CD8-positive, alpha-beta memory T cell (primary cell): ENCODE measurements around the gene CDC25C. TPM values are rescaled to one million over a fixed set of nuclear protein-coding genes. Genes with fewer than 3 reads are reported as not detected.
"Not testable (repeated sequence)": the region's sequence is repeated elsewhere in the genome, so short reads cannot be mapped to it uniquely, and the experiment has no call there.

Experiments used
- CTCF ChIA-PET: fragments of 350-600 bp; sonication (Branson Sonifier 250); formaldehyde crosslinking; loops from one replicate; lab custom pipeline; 2021; ENCODE audit warnings: antibody characterized with exemption; lab: Charles Lee
- POLR2A ChIA-PET: fragments of 350-600 bp; sonication (Branson Sonifier 250); formaldehyde crosslinking; loops from one replicate; lab custom pipeline; 2021; ENCODE audit warnings: antibody characterized with exemption; lab: Charles Lee
- DNase-seq, 5 donors: peaks; one replicate each; pipeline versions ENCODE4 v3.0.0 to v3.0.0-alpha.2; 2020 to 2022; ENCODE audit warnings: mixed read lengths in 1 of 5
- H3K27ac ChIP-seq: one replicate; pipeline ENCODE4 v1.7.0; 2013; ENCODE audit warnings: low read depth, mild to moderate bottlenecking, low read length, moderate library complexity
- H3K27me3 ChIP-seq: 2 replicates; pipeline ENCODE4 v1.7.0; 2013; ENCODE audit warnings: low read length, mild to moderate bottlenecking; ENCODE audit not compliant: insufficient read depth, poor library complexity, severe bottlenecking
- H3K36me3 ChIP-seq: 2 replicates; pipeline ENCODE4 v1.7.0; 2013; ENCODE audit warnings: mild to moderate bottlenecking, low read length, moderate library complexity; ENCODE audit not compliant: insufficient read depth
- H3K4me1 ChIP-seq: 2 replicates; pipeline ENCODE4 v1.7.0; 2013; ENCODE audit warnings: mild to moderate bottlenecking, low read length, moderate library complexity; ENCODE audit not compliant: insufficient read depth
- H3K4me3 ChIP-seq: 2 replicates; pipeline ENCODE4 v1.7.0; 2013; ENCODE audit warnings: mild to moderate bottlenecking, low read length
- H3K9me3 ChIP-seq: 2 replicates; pipeline ENCODE4 v1.7.0; 2013; ENCODE audit warnings: mild to moderate bottlenecking, low read length
- H3K27ac Mint-ChIP-seq, 8 donors: one replicate each; pipeline ENCODE4 v1.8.0; 2020 to 2021; ENCODE audit warnings: mixed read lengths in 8 of 8, mild to moderate bottlenecking in 6 of 8, inconsistent platforms in 3 of 8, moderate library complexity in 3 of 8
- H3K27me3 Mint-ChIP-seq, 2 donors: one replicate each; pipeline ENCODE4 v1.8.0; 2020 to 2021; ENCODE audit warnings: mixed read lengths in 2 of 2, mild to moderate bottlenecking in 1 of 2, moderate library complexity in 1 of 2
- H3K36me3 Mint-ChIP-seq, 3 donors: one replicate each; pipeline ENCODE4 v1.8.0; 2020 to 2021; ENCODE audit warnings: mixed read lengths in 3 of 3, inconsistent platforms in 1 of 3, mild to moderate bottlenecking in 1 of 3
- H3K4me1 Mint-ChIP-seq, 3 donors: one replicate each; pipeline ENCODE4 v1.8.0; 2020 to 2021; ENCODE audit warnings: mixed read lengths in 3 of 3, inconsistent platforms in 1 of 3, mild to moderate bottlenecking in 1 of 3
- H3K4me3 Mint-ChIP-seq, 7 donors: one replicate each; pipeline ENCODE4 v1.8.0; 2020 to 2021; ENCODE audit warnings: mixed read lengths in 7 of 7, mild to moderate bottlenecking in 6 of 7, moderate library complexity in 4 of 7, inconsistent platforms in 2 of 7
- H3K9me3 Mint-ChIP-seq, 5 donors: one replicate each; pipeline ENCODE4 v1.8.0; 2020 to 2022; ENCODE audit warnings: mixed read lengths in 5 of 5, mild to moderate bottlenecking in 3 of 5, moderate library complexity in 2 of 5, inconsistent platforms in 1 of 5
- polyA plus RNA-seq: library from polyadenylated mRNA; unstranded; fragments of 300-500 nt; fragmentation: Illumina TruSeq; gene quantifications from one replicate; pipeline ENCODE4 v1.2.3, GENCODE V29; 2021
- total RNA-seq, 2 experiments: library from RNA; stranded (reverse); gene quantifications; one replicate each; pipeline ENCODE4 v1.2.3, GENCODE V29; 2021

The CDC25C gene
- total and polyA plus RNA-seq, 3 experiments from 2014 or later, result 4.3 to 5.3 TPM; not detected in 1

DNA sequence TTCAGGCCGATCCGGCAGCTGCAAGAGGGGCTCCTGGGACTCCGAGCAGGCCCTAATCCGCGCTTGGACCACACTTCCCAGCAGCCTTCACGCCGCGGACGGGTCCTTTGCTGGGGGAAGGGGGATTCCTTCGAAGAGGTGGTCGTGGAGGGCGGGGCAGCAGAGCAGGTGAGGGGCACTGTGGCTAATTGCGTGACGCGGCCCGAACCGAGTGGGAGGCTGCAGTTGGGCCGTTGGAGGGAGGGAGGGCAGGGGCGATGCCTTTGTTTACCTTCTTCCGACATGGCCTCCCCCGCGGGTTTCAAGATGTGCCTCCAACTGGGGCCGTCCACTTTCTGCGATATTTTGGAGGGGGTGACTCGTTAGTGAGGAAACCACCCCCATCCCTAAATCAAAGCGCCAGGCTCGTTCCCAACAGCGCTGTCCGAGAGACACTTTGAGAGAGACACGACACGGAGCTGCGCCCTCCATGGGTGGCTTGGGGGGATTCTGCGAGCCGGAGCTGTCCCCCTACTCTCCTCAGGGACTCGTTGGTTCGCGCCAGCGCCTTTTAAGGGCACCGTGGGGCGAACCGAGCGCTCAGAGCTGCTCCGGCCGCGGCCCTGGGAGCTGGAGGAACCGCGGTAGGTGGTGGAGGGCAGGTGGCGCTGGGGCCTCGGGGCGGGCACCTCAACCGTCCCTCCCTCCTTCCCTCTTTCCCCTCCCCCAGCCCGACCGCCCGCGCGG lies 6.2 kb upstream of the CDC25C start, which contains the start of gene FAM53C:
Gene FAM53C (plus strand): TSS at position 582 of the 726 bp plus-strand sequence. CDS start 3,070 bp downstream, outside the sequence.
- H3K36me3 Mint-ChIP-seq, result peaks cover 0 to 22% (median 2%) of the 10 kb centered on the region in 3 donors
- ChIA-PET CTCF (interaction anchor here (1.4 to 14.3 kb wide), 2 partner anchors 13 to 127 kb away, joined by 4 to 266 read pairs; partner anchors contain the start of genes EGR1 and KDM3B), POLR2A (interaction anchor here (0.6 to 7.4 kb wide), 5 partner anchors 15 to 205 kb away, joined by 3 to 120 read pairs (median 4); partner anchors contain the start of genes EGR1, ETF1, KDM3B and KIF20A)
- H3K27ac Mint-ChIP-seq, result peak within 1 kb of the TSS; percentile 95 to 100 (median 99)
- H3K4me3 Mint-ChIP-seq, result peak within 1 kb of the TSS; percentile 91 to 99 (median 94)
- H3K9me3 Mint-ChIP-seq, result no peaks in the 10 kb centered on the region
- peaks cover 31% of the 10 kb centered on the region for H3K4me1 ChIP-seq
- peaks cover 0 to 2% of the 10 kb centered on the region in 2 donors for H3K27me3 Mint-ChIP-seq
- peaks cover 36 to 42% (median 41%) of the 10 kb centered on the region in 3 donors for H3K4me1 Mint-ChIP-seq
- no peaks in the 10 kb centered on the region for H3K9me3 ChIP-seq
- DNase-seq, result peak; percentile 83 to 95 (median 91)
- H3K27me3 ChIP-seq, result no peaks in the 10 kb centered on the region
- H3K4me3 ChIP-seq, result peak within 1 kb of the TSS; percentile 70
- H3K27ac ChIP-seq, result peak within 1 kb of the TSS; percentile 85
- H3K36me3 ChIP-seq, result peaks cover 8% of the 10 kb centered on the region

DNA sequence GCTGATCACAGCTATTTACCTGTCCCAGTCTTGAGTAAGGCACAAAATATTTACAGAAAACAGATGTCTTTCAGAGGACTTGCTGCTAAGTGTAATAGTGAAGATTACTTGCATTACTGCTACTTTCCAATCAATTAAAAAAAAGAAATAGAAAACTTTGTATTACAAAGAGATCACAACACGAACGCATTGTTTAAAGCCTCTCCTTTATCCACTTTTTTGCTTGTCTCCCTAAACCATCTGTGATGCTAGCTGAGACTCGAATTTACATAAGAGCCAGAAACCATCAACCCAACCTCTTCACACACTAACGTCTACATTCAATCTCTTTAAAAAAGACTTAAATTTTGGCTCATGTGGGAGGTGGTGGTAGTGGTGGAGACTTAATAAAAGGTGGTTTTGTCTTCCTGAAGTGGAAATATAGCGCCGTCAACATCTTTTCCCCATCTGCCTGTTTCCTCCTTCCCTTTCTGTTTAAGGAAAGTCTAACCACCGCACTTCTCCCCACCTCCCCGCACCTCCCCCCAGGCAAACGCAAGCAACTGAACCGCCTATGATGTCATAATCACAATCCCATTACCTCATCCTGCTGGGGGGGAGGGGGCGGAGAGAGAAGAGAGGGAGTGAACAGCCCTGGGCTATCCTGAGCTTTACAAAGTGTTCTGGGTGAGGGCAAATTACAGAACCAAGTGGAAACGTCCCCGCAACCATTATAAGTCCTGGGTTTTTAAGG lies 5.5 kb upstream of the CDC25C start:
- H3K4me3 ChIP-seq, result peak overlapping the region; percentile 70
- peak overlapping the region; percentile 88 to 99 (median 94) for H3K4me3 Mint-ChIP-seq
- POLR2A ChIA-PET, result interaction anchor here (1.4 to 7.4 kb wide), 3 partner anchors 15 to 206 kb away, joined by 3 to 120 read pairs (median 8); partner anchors contain the start of genes EGR1, ETF1 and KDM3B

DNA sequence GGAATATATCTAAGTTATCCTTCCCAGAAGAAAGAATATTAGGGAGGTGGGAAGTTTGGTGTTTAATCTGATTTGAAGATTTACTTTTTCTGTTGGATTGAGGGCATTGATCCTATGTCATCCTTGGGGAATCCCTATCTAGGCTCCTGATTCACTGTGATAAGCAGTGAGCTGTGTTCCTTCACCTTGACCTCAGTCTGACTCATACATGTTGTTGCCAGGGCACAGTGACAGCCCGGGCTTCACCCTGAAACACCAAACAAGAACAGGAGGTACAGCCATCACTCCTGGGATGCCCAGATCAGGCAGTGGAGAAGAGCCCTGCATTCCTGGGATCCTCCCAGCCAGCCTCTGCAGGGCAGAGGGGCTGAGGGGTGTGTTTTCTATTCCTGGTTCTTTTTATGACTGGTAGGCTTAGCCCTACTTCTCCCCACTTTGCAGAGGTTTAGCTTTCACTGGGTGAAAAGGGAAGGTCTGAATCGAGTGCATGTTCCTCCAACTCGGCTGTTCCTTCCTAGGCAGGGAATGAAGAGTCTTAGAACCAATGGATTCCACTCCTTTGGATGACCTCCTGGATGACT lies 3.4 kb upstream of the CDC25C start:
- Mint-ChIP-seq H3K4me3 (peak overlapping the region in 3 of 7 donors; percentile 29 to 71 (median 66)), H3K4me1 (peaks cover 32 to 41% (median 41%) of the 10 kb centered on the region in 3 donors)
- H3K4me3 ChIP-seq, result no peak overlapping the region

More for the DNA sequence above, 5.5 kb upstream of the CDC25C start:
- peak in 3 of 5 donors; percentile 63 to 85 (median 68) for DNase-seq
- Mint-ChIP-seq H3K9me3 (no peaks in the 10 kb centered on the region), H3K27me3 (peaks cover 0 to 2% of the 10 kb centered on the region in 2 donors), H3K36me3 (peaks cover 0 to 22% (median 2%) of the 10 kb centered on the region in 3 donors), H3K4me1 (peaks cover 38 to 44% (median 43%) of the 10 kb centered on the region in 3 donors), H3K27ac (peak overlapping the region; percentile 95 to 100 (median 99))
- CTCF ChIA-PET, result interaction anchor here (14.3 kb wide), 1 partner anchor 14 kb away, joined by 266 read pairs; the partner anchor contains the start of gene KDM3B
- H3K27ac ChIP-seq, result peak overlapping the region; percentile 85
- peaks cover 31% of the 10 kb centered on the region for H3K4me1 ChIP-seq
- H3K27me3 ChIP-seq, result no peaks in the 10 kb centered on the region
- peaks cover 8% of the 10 kb centered on the region for H3K36me3 ChIP-seq
- no peaks in the 10 kb centered on the region for H3K9me3 ChIP-seq

DNA sequence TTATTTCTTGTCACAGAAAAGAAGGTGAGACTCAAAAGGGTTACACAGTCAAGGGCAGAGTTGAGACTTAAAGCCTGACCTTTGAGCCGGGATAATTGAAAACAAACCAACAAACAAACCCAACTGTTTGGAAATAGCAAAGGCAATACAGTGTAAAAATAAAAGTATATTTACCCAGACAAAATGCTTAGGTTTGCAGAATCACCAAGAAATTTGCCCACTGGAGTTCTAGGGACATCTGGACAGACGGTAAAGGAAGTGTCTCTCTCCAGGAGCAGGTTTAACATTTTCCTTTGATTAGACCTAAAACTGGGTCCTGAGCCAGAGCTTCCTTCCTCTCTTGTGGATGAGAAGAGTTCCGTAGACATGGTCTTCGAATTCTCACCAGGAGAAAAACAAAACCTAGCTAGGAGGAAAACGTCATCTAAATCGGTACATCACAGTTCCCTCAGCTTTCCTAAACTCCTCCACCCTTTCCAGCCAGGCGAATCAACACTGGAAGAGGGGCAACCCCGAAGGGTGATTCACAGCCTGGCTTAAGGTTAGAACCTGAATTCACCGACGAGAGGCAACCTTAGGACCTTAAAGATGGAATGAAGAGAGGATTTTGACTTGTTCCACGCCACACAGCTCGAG lies 673 bp downstream of the CDC25C start:
- Histone ChIP-seq H3K4me3 (peak overlapping the region; percentile 69), H3K27ac (peak overlapping the region; percentile 45), H3K4me1 (peaks cover 6% of the 10 kb centered on the region), H3K9me3 (no peaks in the 10 kb centered on the region), H3K27me3 (no peaks in the 10 kb centered on the region), H3K36me3 (no peaks in the 10 kb centered on the region)
- H3K9me3 Mint-ChIP-seq, result no peaks in the 10 kb centered on the region
- peak overlapping the region; percentile 79 to 91 (median 86) for H3K4me3 Mint-ChIP-seq
- H3K36me3 Mint-ChIP-seq, result peaks cover 0 to 2% (median 0%) of the 10 kb centered on the region in 3 donors
- no peak for DNase-seq
- H3K27me3 Mint-ChIP-seq, result no peaks in the 10 kb centered on the region
- CTCF ChIA-PET, result interaction anchor here (1.3 to 14.3 kb wide), 2 partner anchors 20 to 98 kb away, joined by 3 to 266 read pairs; partner anchors contain the start of gene KDM3B
- POLR2A ChIA-PET, result interaction anchor here (0.7 to 1.9 kb wide), 4 partner anchors 22 to 133 kb away, joined by 3 to 25 read pairs (median 4); partner anchors contain the start of gene KDM3B
- H3K27ac Mint-ChIP-seq, result peak overlapping the region in 3 of 8 donors; percentile 54 to 70 (median 57)
- H3K4me1 Mint-ChIP-seq, result peaks cover 12 to 19% (median 18%) of the 10 kb centered on the region in 3 donors

More for the DNA sequence above, 3.4 kb upstream of the CDC25C start:
- Mint-ChIP-seq H3K36me3 (peaks cover 0 to 10% (median 0%) of the 10 kb centered on the region in 3 donors), H3K27me3 (peaks cover 0 to 2% of the 10 kb centered on the region in 2 donors), H3K27ac (peak overlapping the region in 2 of 8 donors; percentile 17 to 33), H3K9me3 (no peaks in the 10 kb centered on the region)
- no peak for DNase-seq
- no peaks in the 10 kb centered on the region for H3K36me3 ChIP-seq
- no peak overlapping the region for H3K27ac ChIP-seq
- H3K4me1 ChIP-seq, result peaks cover 32% of the 10 kb centered on the region
- no peaks in the 10 kb centered on the region for H3K27me3 ChIP-seq
- H3K9me3 ChIP-seq, result no peaks in the 10 kb centered on the region
- CTCF ChIA-PET, result interaction anchor here (14.3 kb wide), 1 partner anchor 16 kb away, joined by 266 read pairs; the partner anchor contains the start of gene KDM3B
- POLR2A ChIA-PET, result interaction anchor here (0.6 to 7.4 kb wide), 3 partner anchors 8 to 60 kb away, joined by 3 to 120 read pairs (median 4); partner anchors contain the start of gene KDM3B

DNA sequence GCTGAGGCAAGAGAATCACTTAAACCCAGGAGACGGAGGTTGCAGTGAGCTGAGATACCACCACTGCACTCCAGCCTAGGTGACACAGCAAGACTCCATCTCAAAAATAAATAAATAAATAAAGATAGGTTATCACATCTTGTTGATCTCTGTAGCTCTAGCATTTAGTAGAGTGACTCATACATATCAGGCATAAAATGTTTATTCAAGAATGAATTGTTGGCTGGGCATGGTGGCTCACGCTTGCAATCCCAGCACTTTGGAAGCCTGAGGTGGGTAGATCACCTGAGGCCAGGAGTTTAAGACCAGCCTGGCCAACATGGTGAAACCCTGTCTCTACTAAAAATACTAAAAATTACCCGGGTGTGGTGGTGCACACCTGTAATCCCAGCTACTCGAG lies 13.4 kb downstream of the CDC25C start:
- H3K4me1 Mint-ChIP-seq, H3K27me3 ChIP-seq, DNase-seq, H3K27ac ChIP-seq, H3K27me3 Mint-ChIP-seq, H3K36me3 ChIP-seq, H3K4me3 ChIP-seq, H3K4me1 ChIP-seq, H3K4me3 Mint-ChIP-seq, H3K9me3 ChIP-seq, H3K27ac Mint-ChIP-seq, H3K9me3 Mint-ChIP-seq, CTCF ChIA-PET, H3K36me3 Mint-ChIP-seq: not testable (repeated sequence)
- POLR2A ChIA-PET, result interaction anchor here (0.6 kb wide), 1 partner anchor 84 kb away, joined by 4 read pairs; no protein-coding TSS in a partner anchor

DNA sequence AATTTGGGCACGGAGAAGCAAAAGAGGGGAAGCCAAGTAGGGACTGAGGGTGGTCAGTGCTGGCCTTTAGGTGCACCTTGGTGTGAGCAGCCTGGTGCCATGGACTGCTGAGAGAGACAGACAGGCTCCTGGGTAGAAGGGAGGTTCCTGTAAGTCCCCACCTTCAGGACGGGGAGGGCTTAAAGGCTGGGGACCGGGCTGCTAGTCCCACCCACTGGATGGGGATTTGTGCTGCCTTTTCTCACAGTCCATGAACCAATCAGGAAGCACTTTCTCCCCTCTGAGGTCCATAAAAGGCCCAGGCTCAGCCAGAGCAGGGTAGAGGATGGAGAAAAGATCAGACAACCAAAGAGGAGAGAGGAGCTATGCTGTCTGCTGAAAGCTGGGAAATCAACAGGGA lies 15.2 kb downstream of the CDC25C start:
- Mint-ChIP-seq H3K9me3 (no peaks in the 10 kb centered on the region), H3K27me3 (no peaks in the 10 kb centered on the region), H3K36me3 (no peaks in the 10 kb centered on the region), H3K4me3 (no peak overlapping the region), H3K27ac (no peak overlapping the region), H3K4me1 (no peaks in the 10 kb centered on the region)
- Histone ChIP-seq H3K4me3 (no peak overlapping the region), H3K4me1 (no peaks in the 10 kb centered on the region), H3K9me3 (no peaks in the 10 kb centered on the region), H3K27ac (no peak overlapping the region), H3K27me3 (no peaks in the 10 kb centered on the region), H3K36me3 (no peaks in the 10 kb centered on the region)
- ChIA-PET CTCF (no interaction called here), POLR2A (no interaction called here)
- DNase-seq, result no peak

DNA sequence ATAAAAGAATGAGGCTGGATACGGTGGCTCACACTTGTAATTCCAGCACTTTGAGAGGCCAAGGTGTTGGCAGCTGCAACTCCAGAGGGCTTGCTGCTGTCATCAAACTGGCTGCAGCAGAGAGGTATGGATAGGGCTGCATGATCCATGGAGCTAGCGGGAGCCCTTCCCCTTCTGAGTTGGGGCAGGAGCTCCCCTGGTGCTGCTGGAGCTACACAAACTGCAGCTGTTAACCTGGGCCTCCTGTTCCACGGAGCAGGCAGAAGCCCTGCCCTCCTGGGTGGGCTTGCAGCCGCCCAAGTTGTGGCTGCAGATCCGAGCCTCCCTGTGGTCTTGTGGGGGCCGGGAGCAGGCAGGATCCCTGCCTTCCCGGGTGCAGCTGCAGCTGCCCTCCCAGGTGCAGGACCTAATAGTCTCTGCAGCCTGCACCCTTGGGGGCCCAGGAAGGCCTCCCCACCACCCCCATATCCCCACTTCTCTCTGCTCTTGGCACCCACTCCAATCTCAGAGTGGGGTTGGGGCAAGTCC lies 15.8 kb downstream of the CDC25C start:
- H3K4me3 ChIP-seq, result no peak overlapping the region
- H3K36me3 Mint-ChIP-seq, result no peaks in the 10 kb centered on the region
- no peaks in the 10 kb centered on the region for H3K27me3 ChIP-seq

More for the DNA sequence above, 15.8 kb downstream of the CDC25C start:
- Mint-ChIP-seq H3K4me1 (no peaks in the 10 kb centered on the region), H3K4me3 (no peak overlapping the region), H3K9me3 (no peaks in the 10 kb centered on the region), H3K27me3 (no peaks in the 10 kb centered on the region), H3K27ac (no peak overlapping the region)
- ChIA-PET POLR2A (interaction anchor here (0.5 kb wide), 1 partner anchor 72 kb away, joined by 7 read pairs; no protein-coding TSS in a partner anchor), CTCF (no interaction called here)
- DNase-seq, result no peak
- Histone ChIP-seq H3K36me3 (no peaks in the 10 kb centered on the region), H3K27ac (no peak overlapping the region), H3K9me3 (no peaks in the 10 kb centered on the region), H3K4me1 (no peaks in the 10 kb centered on the region)
